ENCODE data around the gene AMZ1. TPM values are rescaled to one million over a fixed set of nuclear protein-coding genes. Genes with fewer than 3 reads are reported as not detected.

The AMZ1 gene
- total RNA-seq, 4 donors from 2014 or later, result 0.19 to 0.27 TPM; not detected in 2

DNA sequence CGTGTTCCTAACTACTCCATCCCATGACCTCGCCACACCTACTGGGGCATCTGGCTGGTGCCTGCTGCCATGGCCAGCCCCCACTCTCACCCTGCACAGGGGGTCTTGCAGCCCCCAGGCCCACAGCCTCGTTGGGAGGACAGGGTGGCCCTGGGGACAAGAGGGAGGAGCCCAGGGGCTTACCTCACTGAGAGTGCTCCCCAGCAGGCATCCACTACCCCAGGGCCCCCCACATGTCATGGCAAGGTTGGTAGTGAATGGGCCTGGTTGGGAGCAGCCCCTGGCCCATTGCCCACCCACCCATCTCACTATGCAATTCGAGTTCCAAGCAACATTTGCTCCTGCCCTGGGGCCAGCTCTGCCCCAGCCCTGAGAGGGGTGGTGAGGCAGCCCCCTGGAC is 24.0 kb upstream of the AMZ1 start:
- intact Hi-C loops (cut with DNase I; ENCODE audit: low total_unique reads), result no loop called here
- no peak for DNase-seq (ENCODE audit: low spot score in 2 of 2)
- 47 to 49% methylated on average over 4 of the region's 4 CpGs for WGBS, 2 donors
- no peak overlapping the region for H3K4me3 ChIP-seq (ENCODE audit: low read depth, poor library complexity, severe bottlenecking)
- TF ChIP-seq POLR2A (IDR thresholded peaks at IDR 0.05), result no peak
- no peak for TF ChIP-seq CTCF (IDR thresholded peaks at IDR 0.05)

DNA sequence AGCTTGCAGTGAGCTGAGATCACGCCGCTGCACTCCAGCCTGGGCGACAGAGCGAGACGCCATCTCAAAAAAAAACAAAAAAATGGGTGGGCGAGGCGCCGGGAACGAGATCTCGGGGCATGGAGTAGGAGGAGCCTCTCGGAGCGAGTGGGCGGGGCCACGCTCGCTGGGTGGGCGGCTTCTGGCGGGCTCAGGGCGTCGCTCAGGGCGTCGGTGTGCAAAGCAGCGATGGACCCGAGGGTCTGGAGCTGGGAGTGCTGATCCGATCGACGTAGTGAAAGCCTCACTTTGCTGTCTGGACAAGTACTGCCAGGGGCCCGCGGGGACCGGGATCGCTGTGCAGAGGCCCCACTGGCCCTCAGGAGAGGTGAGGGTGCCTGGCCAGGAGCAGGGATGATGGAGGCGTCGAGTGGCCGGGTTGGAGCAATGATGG is 22.6 kb upstream of the AMZ1 start:
- no peak for DNase-seq (ENCODE audit: low spot score in 2 of 2)
- TF ChIP-seq CTCF (IDR thresholded peaks at IDR 0.05) (no peak), POLR2A (IDR thresholded peaks at IDR 0.05) (no peak)
- intact Hi-C loops (cut with DNase I; ENCODE audit: low total_unique reads), result no loop called here

GRCh38 chr7:2666155-2666554 is 21.8 kb upstream of the AMZ1 start:
- intact Hi-C loops (cut with DNase I; ENCODE audit: low total_unique reads), result no loop called here
- no peak overlapping the region for H3K4me3 ChIP-seq (ENCODE audit: low read depth, poor library complexity, severe bottlenecking)
- no peak for DNase-seq (ENCODE audit: low spot score in 2 of 2)
- TF ChIP-seq POLR2A (IDR thresholded peaks at IDR 0.05) (no peak), CTCF (IDR thresholded peaks at IDR 0.05) (no peak)
- WGBS, 2 donors, result 70 to 77% methylated on average over 5 to 6 of the region's 6 CpGs

More for the DNA sequence above, 22.6 kb upstream of the AMZ1 start:
- WGBS, 2 donors, result 33 to 37% methylated on average over 26 to 30 of the region's 33 CpGs
- H3K4me3 ChIP-seq (ENCODE audit: low read depth, poor library complexity, severe bottlenecking), result no peak overlapping the region

DNA sequence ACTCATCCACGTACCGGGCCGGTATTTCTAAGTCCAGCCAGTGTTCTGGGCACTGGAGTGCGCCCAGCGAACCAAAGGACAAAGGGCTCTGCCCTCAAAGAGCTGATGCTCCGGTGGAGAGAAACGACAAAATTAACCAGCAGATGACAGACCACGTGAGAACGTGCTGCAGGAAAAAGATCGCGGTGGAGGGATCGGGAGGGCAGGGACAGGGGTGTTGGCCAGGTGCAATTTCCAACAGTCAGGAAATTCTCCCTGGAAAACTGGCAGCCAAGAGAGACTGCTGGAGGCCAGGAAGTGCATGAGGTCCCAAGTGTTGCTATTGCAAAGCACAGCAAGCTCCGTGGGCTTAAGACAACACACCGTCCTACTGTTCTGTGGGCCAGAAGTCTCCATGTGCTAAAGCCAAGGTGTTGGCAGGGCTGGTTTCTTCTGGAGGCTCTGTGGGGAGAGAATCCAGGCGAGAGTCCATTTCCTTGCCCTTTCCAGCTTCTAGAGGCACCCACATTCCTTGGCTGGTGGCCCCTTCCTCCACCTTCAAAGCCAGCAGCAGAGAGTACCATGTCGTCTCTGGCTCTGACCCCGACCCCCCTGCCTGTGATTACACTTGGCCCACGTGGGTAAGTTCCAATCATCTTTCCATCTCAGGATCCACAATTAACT is 21.3 kb upstream of the AMZ1 start:
- no peak overlapping the region for H3K4me3 ChIP-seq (ENCODE audit: low read depth, poor library complexity, severe bottlenecking)
- WGBS, 2 donors, result 61 to 64% methylated on average over 17 to 18 of the region's 18 CpGs
- TF ChIP-seq CTCF (IDR thresholded peaks at IDR 0.05), result no peak
- no peak for TF ChIP-seq POLR2A (IDR thresholded peaks at IDR 0.05)
- intact Hi-C loops (cut with DNase I; ENCODE audit: low total_unique reads), result no loop called here
- DNase-seq (ENCODE audit: low spot score in 2 of 2), result no peak

- H3K4me3 ChIP-seq (ENCODE audit: low read depth, poor library complexity, severe bottlenecking), result no peak overlapping the region
- intact Hi-C loops (cut with DNase I; ENCODE audit: low total_unique reads), result no loop called here
- WGBS, 2 donors, result 69% methylated on average over 7 of the region's 7 CpGs
- no peak for TF ChIP-seq CTCF (IDR thresholded peaks at IDR 0.05)
- no peak for TF ChIP-seq POLR2A (IDR thresholded peaks at IDR 0.05)
- DNase-seq (ENCODE audit: low spot score in 2 of 2), result no peak
Measured at GRCh38 chr7:2667843-2668242, 20.2 kb upstream of the AMZ1 start.

DNA sequence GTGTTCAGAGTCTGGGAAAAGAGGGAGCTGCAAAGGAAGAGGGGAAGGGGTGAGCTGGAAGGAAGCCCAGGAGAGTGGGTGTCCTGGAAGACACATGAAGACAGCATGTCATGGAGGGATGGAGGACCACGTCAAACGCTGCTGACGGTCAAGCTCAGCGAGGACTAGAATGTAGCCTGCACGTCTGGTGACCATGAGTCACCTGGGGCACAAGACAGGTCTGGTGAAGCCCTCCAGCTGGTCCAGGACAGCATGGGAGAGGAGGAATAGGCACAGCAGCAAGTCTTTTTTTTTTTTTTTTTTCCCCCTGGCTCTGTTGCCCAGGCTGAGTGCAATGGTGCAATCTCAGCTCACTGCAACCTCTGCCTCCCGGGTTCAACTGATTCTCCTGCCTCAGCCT is 19.6 kb upstream of the AMZ1 start:
- intact Hi-C loops (cut with DNase I; ENCODE audit: low total_unique reads), result no loop called here
- no peak for TF ChIP-seq CTCF (IDR thresholded peaks at IDR 0.05)
- no peak for TF ChIP-seq POLR2A (IDR thresholded peaks at IDR 0.05)
- DNase-seq (ENCODE audit: low spot score in 2 of 2), result no peak
- WGBS, 2 donors, result 64 to 79% methylated on average over 6 of the region's 6 CpGs
- no peak overlapping the region for H3K4me3 ChIP-seq (ENCODE audit: low read depth, poor library complexity, severe bottlenecking)

Data from lower leg skin (tissue), 4 donors.